ENCODE data around the gene ARPC1A.
"Not testable (repeated sequence)": the region's sequence is repeated elsewhere in the genome, so short reads cannot be mapped to it uniquely, and the experiment has no call there.

The ARPC1A gene

GRCh38 chr7:99407872-99408378 lies 82.2 kb downstream of the ARPC1A start:
- peak; percentile 32 to 42 for DNase-seq (ENCODE audit: low spot score in 2 of 2)
- peaks cover 46% of the 10 kb centered on the region for H3K36me3 ChIP-seq (replicated peaks)
- in situ Hi-C loops (cut with MboI; ENCODE audit: low sequenced_read_pairs): no loop called here

GRCh38 chr7:99408379-99409191 lies 82.9 kb downstream of the ARPC1A start, which contains the start of the genes BUD31 and PDAP1:
BUD31 (plus strand) TSS chr7:99408969; CDS start chr7:99411093, 2,124 bp downstream.
PDAP1 (minus strand) TSS chr7:99408597; CDS start chr7:99408548, 49 bp downstream.
- peak; percentile 93 to 94 for DNase-seq (ENCODE audit: low spot score in 2 of 2)
- Histone ChIP-seq H3K4me3 (peak within 1 kb of the TSS; percentile 97), H3K4me1 (peaks cover 12% of the 10 kb centered on the region), H3K27me3 (ENCODE audit: low read depth) (no peaks in the 10 kb centered on the region), H3K9me3 (no peaks in the 10 kb centered on the region), H3K36me3 (replicated peaks) (peaks cover 45% of the 10 kb centered on the region)
- in situ Hi-C loops (cut with MboI; ENCODE audit: low sequenced_read_pairs): no loop called here

More at GRCh38 chr7:99407872-99408378, 82.2 kb downstream of the ARPC1A start:
- Histone ChIP-seq H3K4me3 (peak overlapping the region; percentile 97), H3K27me3 (ENCODE audit: low read depth) (no peaks in the 10 kb centered on the region), H3K9me3 (no peaks in the 10 kb centered on the region), H3K4me1 (peaks cover 12% of the 10 kb centered on the region)

- DNase-seq (ENCODE audit: low spot score in 2 of 2): no peak
- Histone ChIP-seq H3K27me3 (ENCODE audit: low read depth) (no peaks in the 10 kb centered on the region), H3K4me1 (peaks cover 12% of the 10 kb centered on the region), H3K36me3 (replicated peaks) (peaks cover 40% of the 10 kb centered on the region), H3K9me3 (no peaks in the 10 kb centered on the region), H3K4me3 (peak overlapping the region; percentile 97)
- in situ Hi-C loops (cut with MboI; ENCODE audit: low sequenced_read_pairs): no loop called here
Measured at GRCh38 chr7:99409192-99409572, 83.5 kb downstream of the ARPC1A start.

GRCh38 chr7:99409806-99410205 lies 84.1 kb downstream of the ARPC1A start:
- DNase-seq (ENCODE audit: low spot score in 2 of 2): no peak
- no peaks in the 10 kb centered on the region for H3K9me3 ChIP-seq
- H3K27me3 ChIP-seq (ENCODE audit: low read depth): no peaks in the 10 kb centered on the region
- peaks cover 12% of the 10 kb centered on the region for H3K4me1 ChIP-seq
- in situ Hi-C loops (cut with MboI; ENCODE audit: low sequenced_read_pairs): no loop called here
- H3K4me3 ChIP-seq: peak overlapping the region; percentile 97
- peaks cover 40% of the 10 kb centered on the region for H3K36me3 ChIP-seq (replicated peaks)

GRCh38 chr7:99410635-99411034 lies 84.9 kb downstream of the ARPC1A start:
- H3K9me3 ChIP-seq: no peaks in the 10 kb centered on the region
- no peaks in the 10 kb centered on the region for H3K27me3 ChIP-seq (ENCODE audit: low read depth)
- H3K36me3 ChIP-seq (replicated peaks): peaks cover 47% of the 10 kb centered on the region
- in situ Hi-C loops (cut with MboI; ENCODE audit: low sequenced_read_pairs): no loop called here
- H3K4me3 ChIP-seq: no peak overlapping the region
- no peak for DNase-seq (ENCODE audit: low spot score in 2 of 2)
- H3K4me1 ChIP-seq: peaks cover 12% of the 10 kb centered on the region

GRCh38 chr7:99415513-99416127 lies 89.9 kb downstream of the ARPC1A start:
- in situ Hi-C loops (cut with MboI; ENCODE audit: low sequenced_read_pairs); H3K9me3 ChIP-seq; H3K4me3 ChIP-seq; H3K27me3 ChIP-seq (ENCODE audit: low read depth); H3K4me1 ChIP-seq: not testable (repeated sequence)
- DNase-seq (ENCODE audit: low spot score in 2 of 2): peak; percentile 31 to 75
- H3K36me3 ChIP-seq (replicated peaks): peaks cover 85% of the 10 kb centered on the region
